Peyer's patch (tissue), 4 donors: ENCODE measurements around the gene LRRC45.

ENCODE experiments used
- CTCF ChIP-seq, 6 experiments: fragments of 450-650 bp in 4 of 6; fragments of 200-600 bp in 2 of 6; sonication (generic) in 1 of 6; IDR thresholded peaks; one replicate each; pipeline ENCODE4 v1.5.1; 2017 to 2019; ENCODE audit warnings: antibody characterized with exemption in 6 of 6, mild to moderate bottlenecking in 3 of 6, moderate library complexity in 1 of 6
- POLR2A ChIP-seq, 2 donors: fragments of 450-650 bp; IDR thresholded peaks; one replicate each; pipeline ENCODE4 v1.5.1; 2017; ENCODE audit warnings: antibody characterized with exemption in 2 of 2, mild to moderate bottlenecking in 2 of 2, moderate library complexity in 2 of 2

- no peak for TF ChIP-seq CTCF (IDR thresholded peaks at IDR 0.05)
- no peak for TF ChIP-seq POLR2A (IDR thresholded peaks at IDR 0.05)
Observed at GRCh38 chr17:82042649-82043048, 19.5 kb downstream of the LRRC45 start.
